Stimulated activated CD4-positive, alpha-beta T cell treated with anti-CD3 and anti-CD28 coated beads, Interleukin-1b, Interleukin-23, amount 100 ng/mL, for 4 hours (primary cell): ENCODE results near the gene ADAM11.

ENCODE experiments used
- DNase-seq, 2 donors: peaks; one replicate each; pipeline ENCODE4 v3.0.0-alpha.2; 2020; ENCODE audit warnings: low read depth in 2 of 2

Gene ADAM11

GRCh38 chr17:44757918-44758413 is 822 bp upstream of the ADAM11 start:
- DNase-seq: no peak

- DNase-seq: no peak
Measured at GRCh38 chr17:44759086-44759915, 513 bp downstream of the ADAM11 start.

- no peak for DNase-seq
Measured at GRCh38 chr17:44759916-44760243, 1.1 kb downstream of the ADAM11 start.

- DNase-seq: no peak
Measured at GRCh38 chr17:44760474-44761308, 1.9 kb downstream of the ADAM11 start.

- no peak for DNase-seq
Measured at GRCh38 chr17:44761932-44762810, 3.4 kb downstream of the ADAM11 start.

- no peak for DNase-seq
Measured at GRCh38 chr17:44763170-44763569, 4.4 kb downstream of the ADAM11 start.

- DNase-seq: no peak
Measured at GRCh38 chr17:44765965-44766364, 7.2 kb downstream of the ADAM11 start.

- DNase-seq: no peak
Measured at GRCh38 chr17:44766409-44767038, 7.7 kb downstream of the ADAM11 start.

- DNase-seq: no peak
Measured at GRCh38 chr17:44767493-44767892, 8.7 kb downstream of the ADAM11 start.

GRCh38 chr17:44768505-44769142 is 9.8 kb downstream of the ADAM11 start:
- DNase-seq: no peak

- no peak for DNase-seq
Measured at GRCh38 chr17:44769230-44769629, 10.4 kb downstream of the ADAM11 start.

- no peak for DNase-seq
Measured at GRCh38 chr17:44769647-44770084, 10.9 kb downstream of the ADAM11 start.

GRCh38 chr17:44770166-44770925 is 11.6 kb downstream of the ADAM11 start:
- DNase-seq: no peak

GRCh38 chr17:44772308-44773045 is 13.7 kb downstream of the ADAM11 start:
- no peak for DNase-seq

- no peak for DNase-seq
Measured at GRCh38 chr17:44773140-44773539, 14.4 kb downstream of the ADAM11 start.

GRCh38 chr17:44774271-44775135 is 15.7 kb downstream of the ADAM11 start:
- DNase-seq: peak; percentile 79 to 91

GRCh38 chr17:44775136-44775837 is 16.5 kb downstream of the ADAM11 start:
- peak in 1 of 2 donors; percentile 96 for DNase-seq
